ENCODE data around the gene POTEM. TPM values are rescaled to one million over a fixed set of nuclear protein-coding genes. Genes with fewer than 3 reads are reported as not detected.
"Not testable (repeated sequence)": the region's sequence is repeated elsewhere in the genome, so short reads cannot be mapped to it uniquely, and the experiment has no call there.

The POTEM gene
- total RNA-seq, 1 donor from 2014 or later: not detected

DNA sequence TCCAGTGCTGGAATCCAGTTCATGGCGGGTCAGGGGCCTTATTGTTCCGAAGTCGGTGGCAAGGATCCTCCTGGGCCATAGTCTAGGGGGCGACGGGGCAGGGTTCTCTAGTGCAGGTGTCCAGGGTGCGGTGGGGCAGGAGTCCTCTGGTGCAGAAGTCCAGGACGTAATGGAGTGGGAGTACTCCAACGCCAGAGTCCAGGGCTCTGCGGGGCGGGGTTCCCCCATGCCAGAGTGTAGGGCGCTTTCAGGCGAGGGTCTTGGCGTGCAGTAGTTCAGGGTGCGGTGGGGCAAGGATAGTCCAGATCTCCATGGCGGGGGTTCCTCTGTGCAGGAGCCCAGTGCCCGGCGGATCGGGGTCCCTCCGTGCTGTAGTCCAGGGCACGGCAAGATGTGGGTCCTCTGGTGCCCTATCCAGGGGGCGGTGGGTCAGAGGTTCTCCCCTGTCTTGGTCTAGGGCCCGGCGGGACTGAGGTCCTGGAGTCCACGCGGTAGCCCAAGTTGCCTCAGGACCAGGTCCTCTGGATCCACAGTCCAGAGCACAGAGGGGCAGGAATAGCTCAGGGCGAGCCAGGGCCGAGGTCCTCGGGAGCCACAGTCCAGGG, 70.9 kb downstream of the POTEM start:
- not testable (repeated sequence) for DNase-seq

- DNase-seq: not testable (repeated sequence)
These were observed 71.6 kb downstream of the POTEM start for GRCh38 chr14:19038785-19039184.

GRCh38 chr14:19043384-19043783, 76.2 kb downstream of the POTEM start:
- DNase-seq: not testable (repeated sequence)

Small RNAs within 50 kb of the gene (small RNA-seq; reads per million reads assigned to genes)
- not detected for gene RNU6-1239P
